Measurements from ENCODE around the gene ECPAS. TPM values are rescaled to one million over a fixed set of nuclear protein-coding genes. Genes with fewer than 3 reads are reported as not detected.

ECPAS gene
- total and polyA plus RNA-seq, 2 donors (not counting 1 experiment from before 2014, with no cell fraction given): 12.9 to 69.5 TPM

GRCh38 chr9:111330124-111330523 is 154.1 kb downstream of the ECPAS start, which contains the start of gene OR2K2:
Gene OR2K2 (minus strand): TSS chr9:111330224. CDS start chr9:111328433, 1,791 bp downstream.
- Histone ChIP-seq H3K9ac (ENCODE audit: low read length) (no peak within 1 kb of the TSS), H3K4me1 (ENCODE audit: control insufficient read depth in 2 of 2, insufficient read depth in 2 of 2, low read length in 2 of 2) (peaks cover 0 to 6% of the 10 kb centered on the region in 2 donors), H3K4me3 (ENCODE audit: control extremely low read depth in 1 of 5, extremely low read depth in 1 of 5, insufficient read depth in 1 of 5, low read depth in 2 of 5, low read length in 4 of 5) (no peak within 1 kb of the TSS), H3K27ac (ENCODE audit: low read length in 2 of 2) (no peak within 1 kb of the TSS), H3K4me2 (replicated peaks; ENCODE audit: low read depth, low read length, poor library complexity, severe bottlenecking) (no peak within 1 kb of the TSS), H3K36me3 (replicated peaks in 1 of 2; ENCODE audit: control extremely low read depth in 1 of 2, control insufficient read depth in 1 of 2, extremely low read depth in 1 of 2, insufficient read depth in 2 of 2, low read length in 1 of 2) (no peaks in the 10 kb centered on the region), H3K79me2 (ENCODE audit: control insufficient read depth, insufficient read depth, low read length) (no peaks in the 10 kb centered on the region), H3K9me3 (ENCODE audit: control extremely low read depth in 1 of 3, control insufficient read depth in 2 of 3, insufficient read depth in 1 of 3, low read length in 2 of 3) (no peaks in the 10 kb centered on the region), H4K20me1 (ENCODE audit: control insufficient read depth, insufficient read depth, low read length, poor library complexity, severe bottlenecking) (no peaks in the 10 kb centered on the region), H2AFZ (ENCODE audit: insufficient read depth, low read depth, low read length, poor library complexity, severe bottlenecking) (no peak within 1 kb of the TSS), H3K27me3 (replicated peaks in 1 of 4; ENCODE audit: control extremely low read depth in 1 of 4, control insufficient read depth in 3 of 4, insufficient read depth in 4 of 4, low read length in 3 of 4) (peaks cover 0 to 3% (median 0%) of the 10 kb centered on the region in 4 experiments)
- WGBS (ENCODE audit: insufficient coverage): no CpG with 5 or more reads among the region's 4 CpGs
- ATAC-seq (ENCODE audit: low read depth) (no peak), DNase-seq (no peak)
- no peaks in the 10 kb centered on the region for H3K9me3 Mint-ChIP-seq (ENCODE audit: insufficient read depth)
- ChIA-PET CTCF (no interaction called here), POLR2A (no interaction called here)
- H3K27ac Mint-ChIP-seq: no peak within 1 kb of the TSS
- H3K4me3 Mint-ChIP-seq: no peak within 1 kb of the TSS
- H3K27me3 Mint-ChIP-seq: peaks cover 41% of the 10 kb centered on the region
- intact Hi-C loops (cut with micrococcal nuclease): no loop called here
- TF ChIP-seq EZH2 (IDR thresholded peaks at IDR 0.05; ENCODE audit: borderline replicate concordance, insufficient read depth, low read depth, low read length, poor library complexity, severe bottlenecking) (no peak), CTCF (IDR thresholded peaks at IDR 0.05) (no peak)
- H3K4me1 Mint-ChIP-seq: peaks cover 7% of the 10 kb centered on the region

GRCh38 chr9:111320631-111321030 is 163.6 kb downstream of the ECPAS start:
- H4K20me1 ChIP-seq (ENCODE audit: control insufficient read depth, insufficient read depth, low read length, poor library complexity, severe bottlenecking): no peaks in the 10 kb centered on the region
- Mint-ChIP-seq H3K4me3 (no peak overlapping the region), H3K9me3 (ENCODE audit: insufficient read depth) (peaks cover 2% of the 10 kb centered on the region), H3K27ac (no peak overlapping the region), H3K4me1 (no peaks in the 10 kb centered on the region), H3K27me3 (peaks cover 18% of the 10 kb centered on the region)
- ATAC-seq (ENCODE audit: low read depth): no peak
- no peak overlapping the region for H3K4me2 ChIP-seq (replicated peaks; ENCODE audit: low read depth, low read length, poor library complexity, severe bottlenecking)
- no peak for TF ChIP-seq EZH2 (IDR thresholded peaks at IDR 0.05; ENCODE audit: borderline replicate concordance, insufficient read depth, low read depth, low read length, poor library complexity, severe bottlenecking)
- no peak for TF ChIP-seq CTCF (IDR thresholded peaks at IDR 0.05)
- H3K79me2 ChIP-seq (ENCODE audit: control insufficient read depth, insufficient read depth, low read length): no peaks in the 10 kb centered on the region
- peaks cover 0 to 2% (median 0%) of the 10 kb centered on the region in 4 experiments for H3K27me3 ChIP-seq (replicated peaks in 1 of 4; ENCODE audit: control extremely low read depth in 1 of 4, control insufficient read depth in 3 of 4, insufficient read depth in 4 of 4, low read length in 3 of 4)
- intact Hi-C loops (cut with micrococcal nuclease): no loop called here
- no peak for DNase-seq
- no peaks in the 10 kb centered on the region for H3K4me1 ChIP-seq (ENCODE audit: control insufficient read depth in 2 of 2, insufficient read depth in 2 of 2, low read length in 2 of 2)
- WGBS (ENCODE audit: insufficient coverage): no CpG with 5 or more reads among the region's 3 CpGs
- H3K4me3 ChIP-seq (ENCODE audit: control extremely low read depth in 1 of 5, extremely low read depth in 1 of 5, insufficient read depth in 1 of 5, low read depth in 2 of 5, low read length in 4 of 5): no peak overlapping the region
- H2AFZ ChIP-seq (ENCODE audit: insufficient read depth, low read depth, low read length, poor library complexity, severe bottlenecking): no peak overlapping the region
- H3K36me3 ChIP-seq (replicated peaks in 1 of 2; ENCODE audit: control extremely low read depth in 1 of 2, control insufficient read depth in 1 of 2, extremely low read depth in 1 of 2, insufficient read depth in 2 of 2, low read length in 1 of 2): no peaks in the 10 kb centered on the region
- H3K27ac ChIP-seq (ENCODE audit: low read length in 2 of 2): no peak overlapping the region
- no peak overlapping the region for H3K9ac ChIP-seq (ENCODE audit: low read length)
- POLR2A ChIA-PET: no interaction called here
- no peaks in the 10 kb centered on the region for H3K9me3 ChIP-seq (ENCODE audit: control extremely low read depth in 1 of 3, control insufficient read depth in 2 of 3, insufficient read depth in 1 of 3, low read length in 2 of 3)
- CTCF ChIA-PET: no interaction called here

Data from B cell (primary cell).